ENCODE results near the gene CDC34. TPM values are rescaled to one million over a fixed set of nuclear protein-coding genes. Genes with fewer than 3 reads are reported as not detected.
A peak's percentile ranks its signal among the peaks of the same experiment; 100 is the strongest.

Gene CDC34
- total RNA-seq, 2 experiments from 2014 or later: 36.7 to 41.5 TPM

- ChIA-PET CTCF (interaction anchor here (1.3 kb wide), 1 partner anchor 12 kb away, joined by 7 read pairs; no protein-coding TSS in a partner anchor), POLR2A (no interaction called here)
- Mint-ChIP-seq H3K27ac (no peak overlapping the region), H3K9me3 (ENCODE audit: low read depth) (no peaks in the 10 kb centered on the region), H3K36me3 (ENCODE audit: low read depth) (no peaks in the 10 kb centered on the region), H3K4me1 (peaks cover 8% of the 10 kb centered on the region), H3K27me3 (peaks cover 13% of the 10 kb centered on the region), H3K4me3 (no peak overlapping the region)
- no peak for DNase-seq
- intact Hi-C loops (cut with DNase I, micrococcal nuclease): no loop called here
- no peak for ATAC-seq
Observed at GRCh38 chr19:498511-498891, 33.1 kb upstream of the CDC34 start.

- Mint-ChIP-seq H3K4me3 (no peak overlapping the region), H3K4me1 (peaks cover 8% of the 10 kb centered on the region), H3K27ac (no peak overlapping the region), H3K27me3 (peaks cover 13% of the 10 kb centered on the region), H3K36me3 (ENCODE audit: low read depth) (no peaks in the 10 kb centered on the region), H3K9me3 (ENCODE audit: low read depth) (no peaks in the 10 kb centered on the region)
- DNase-seq: no peak
- no peak for ATAC-seq
- intact Hi-C loops (cut with DNase I, micrococcal nuclease): no loop called here
- CTCF ChIA-PET: no interaction called here
- POLR2A ChIA-PET: no interaction called here
Observed at GRCh38 chr19:498977-499623, 32.5 kb upstream of the CDC34 start.

- ATAC-seq: no peak
- Mint-ChIP-seq H3K4me3 (no peak overlapping the region), H3K36me3 (ENCODE audit: low read depth) (no peaks in the 10 kb centered on the region), H3K4me1 (peaks cover 14% of the 10 kb centered on the region), H3K27ac (no peak overlapping the region), H3K9me3 (ENCODE audit: low read depth) (no peaks in the 10 kb centered on the region), H3K27me3 (peaks cover 11% of the 10 kb centered on the region)
- ChIA-PET POLR2A (no interaction called here), CTCF (no interaction called here)
- intact Hi-C loops (cut with DNase I, micrococcal nuclease): no loop called here
- DNase-seq: no peak
Observed at GRCh38 chr19:501646-502045, 29.9 kb upstream of the CDC34 start.

- no peaks in the 10 kb centered on the region for H3K9me3 Mint-ChIP-seq (ENCODE audit: low read depth)
- no peak for DNase-seq
- no peak overlapping the region for H3K4me3 Mint-ChIP-seq
- ATAC-seq: no peak
- ChIA-PET POLR2A (no interaction called here), CTCF (interaction anchor here (1.6 kb wide), 1 partner anchor 9 kb away, joined by 7 read pairs; no protein-coding TSS in a partner anchor)
- H3K36me3 Mint-ChIP-seq (ENCODE audit: low read depth): peaks cover 3% of the 10 kb centered on the region
- intact Hi-C loops (cut with DNase I, micrococcal nuclease): no loop called here
- H3K27ac Mint-ChIP-seq: no peak overlapping the region
- no peaks in the 10 kb centered on the region for H3K27me3 Mint-ChIP-seq
- H3K4me1 Mint-ChIP-seq: peaks cover 28% of the 10 kb centered on the region
Observed at GRCh38 chr19:504616-505015, 26.9 kb upstream of the CDC34 start.

GRCh38 chr19:506404-507285, 24.9 kb upstream of the CDC34 start:
- no peaks in the 10 kb centered on the region for H3K9me3 Mint-ChIP-seq (ENCODE audit: low read depth)

GRCh38 chr19:507286-508203, 24.0 kb upstream of the CDC34 start, which contains the start of gene TPGS1:
Gene TPGS1 (plus strand): TSS chr19:507497. CDS start chr19:507507, 10 bp downstream.
- Mint-ChIP-seq H3K27me3 (no peaks in the 10 kb centered on the region), H3K4me1 (peaks cover 46% of the 10 kb centered on the region), H3K27ac (peak within 1 kb of the TSS; percentile 100), H3K36me3 (ENCODE audit: low read depth) (peaks cover 6% of the 10 kb centered on the region), H3K4me3 (peak within 1 kb of the TSS; percentile 95), H3K9me3 (ENCODE audit: low read depth) (no peaks in the 10 kb centered on the region)
- intact Hi-C loops (cut with DNase I, micrococcal nuclease): loop anchor here (1.0 to 2.0 kb wide), 9 partner anchors 18 to 290 kb away; partner anchors contain the start of genes CDC34 (in 2 of the 2), BSG (in 1 of the 2), MIER2 (in 1 of the 2) and PTBP1 (in 1 of the 2)
- ChIA-PET CTCF (interaction anchor here (0.6 to 1.8 kb wide), 10 partner anchors 11 to 164 kb away, joined by 3 to 18 read pairs (median 6); partner anchors contain the start of genes C2CD4C, CDC34 and MADCAM1), POLR2A (interaction anchor here (1.0 kb wide), 1 partner anchor 10 kb away, joined by 4 read pairs; no protein-coding TSS in a partner anchor)
- DNase-seq (peak; percentile 92), ATAC-seq (peak; percentile 64)

More at GRCh38 chr19:506404-507285, 24.9 kb upstream of the CDC34 start:
- intact Hi-C loops (cut with DNase I, micrococcal nuclease): loop anchor here (1.0 to 2.0 kb wide), 9 partner anchors 17 to 291 kb away; partner anchors contain the start of genes CDC34 (in 2 of the 2), BSG (in 1 of the 2), MIER2 (in 1 of the 2) and PTBP1 (in 1 of the 2)
- CTCF ChIA-PET: interaction anchor here (0.6 to 1.8 kb wide), 12 partner anchors 11 to 163 kb away, joined by 3 to 18 read pairs (median 5); partner anchors contain the start of genes C2CD4C, CDC34 and MADCAM1
- peak; percentile 97 for DNase-seq
- Mint-ChIP-seq H3K4me1 (peaks cover 41% of the 10 kb centered on the region), H3K27ac (peak overlapping the region; percentile 100), H3K36me3 (ENCODE audit: low read depth) (peaks cover 6% of the 10 kb centered on the region), H3K27me3 (no peaks in the 10 kb centered on the region), H3K4me3 (peak overlapping the region; percentile 95)
- POLR2A ChIA-PET: interaction anchor here (0.5 to 1.0 kb wide), 4 partner anchors 9 to 437 kb away, joined by 4 to 6 read pairs (median 4); partner anchors contain the start of gene MADCAM1
- peak; percentile 72 for ATAC-seq

- Mint-ChIP-seq H3K4me1 (peaks cover 42% of the 10 kb centered on the region), H3K27ac (peak overlapping the region; percentile 92), H3K27me3 (no peaks in the 10 kb centered on the region), H3K36me3 (ENCODE audit: low read depth) (peaks cover 6% of the 10 kb centered on the region), H3K4me3 (peak overlapping the region; percentile 95), H3K9me3 (ENCODE audit: low read depth) (no peaks in the 10 kb centered on the region)
- CTCF ChIA-PET: interaction anchor here (1.0 to 1.4 kb wide), 2 partner anchors 13 to 20 kb away, joined by 3 to 4 read pairs; no protein-coding TSS in a partner anchor
- DNase-seq (no peak), ATAC-seq (no peak)
- intact Hi-C loops (cut with DNase I, micrococcal nuclease): no loop called here
- POLR2A ChIA-PET: no interaction called here
Observed at GRCh38 chr19:508204-509150, 23.1 kb upstream of the CDC34 start.

GRCh38 chr19:510606-511100, 20.9 kb upstream of the CDC34 start:
- ATAC-seq (peak; percentile 52), DNase-seq (peak; percentile 98)
- Mint-ChIP-seq H3K9me3 (ENCODE audit: low read depth) (no peaks in the 10 kb centered on the region), H3K4me3 (peak overlapping the region; percentile 75), H3K27ac (peak overlapping the region; percentile 98), H3K27me3 (no peaks in the 10 kb centered on the region), H3K36me3 (ENCODE audit: low read depth) (peaks cover 6% of the 10 kb centered on the region), H3K4me1 (peaks cover 39% of the 10 kb centered on the region)
- CTCF ChIA-PET: interaction anchor here (0.6 to 2.9 kb wide), 22 partner anchors 11 to 734 kb away, joined by 3 to 30 read pairs (median 4); partner anchors contain the start of genes BSG, CDC34 and MADCAM1
- POLR2A ChIA-PET: interaction anchor here (0.5 to 1.3 kb wide), 7 partner anchors 21 to 1550 kb away, joined by 3 to 7 read pairs (median 3); partner anchors contain the start of genes BSG, CDC34 and CIRBP
- intact Hi-C loops (cut with DNase I, micrococcal nuclease): loop anchor here (1.0 to 2.0 kb wide), 4 partner anchors 62 to 287 kb away; partner anchors contain the start of genes BSG (in 1 of the 2), POLRMT (in 1 of the 2) and PTBP1 (in 1 of the 2)

GRCh38 chr19:511101-511851, 20.3 kb upstream of the CDC34 start:
- H3K9me3 Mint-ChIP-seq (ENCODE audit: low read depth): no peaks in the 10 kb centered on the region
- no peaks in the 10 kb centered on the region for H3K27me3 Mint-ChIP-seq
- H3K36me3 Mint-ChIP-seq (ENCODE audit: low read depth): peaks cover 6% of the 10 kb centered on the region
- intact Hi-C loops (cut with DNase I, micrococcal nuclease): loop anchor here (1.0 to 2.0 kb wide), 3 partner anchors 62 to 286 kb away; partner anchors contain the start of genes BSG (in 1 of the 2) and PTBP1 (in 1 of the 2)
- CTCF ChIA-PET: interaction anchor here (0.6 to 2.9 kb wide), 20 partner anchors 11 to 733 kb away, joined by 3 to 30 read pairs (median 4); partner anchors contain the start of genes CDC34 and MADCAM1
- H3K4me1 Mint-ChIP-seq: peaks cover 37% of the 10 kb centered on the region
- peak overlapping the region; percentile 75 for H3K4me3 Mint-ChIP-seq
- peak overlapping the region; percentile 98 for H3K27ac Mint-ChIP-seq
- ATAC-seq (peak; percentile 38), DNase-seq (peak; percentile 87)
- POLR2A ChIA-PET: interaction anchor here (0.8 to 1.3 kb wide), 5 partner anchors 20 to 758 kb away, joined by 3 to 7 read pairs (median 3); partner anchors contain the start of genes BSG, CDC34 and CIRBP
